Endothelial cell (in vitro differentiated cells): ENCODE results near the gene WIZ. TPM values are rescaled to one million over a fixed set of nuclear protein-coding genes. Genes with fewer than 3 reads are reported as not detected.

ENCODE experiments used
- DNase-seq: peaks from one replicate; pipeline ENCODE4 v3.0.0; 2021; ENCODE audit warnings: low spot score
- H3K27ac Mint-ChIP-seq: one replicate; pipeline ENCODE4 v1.8.0; 2021; ENCODE audit warnings: mixed read lengths, inconsistent platforms; ENCODE audit not compliant: unreplicated experiment
- H3K27me3 Mint-ChIP-seq: one replicate; pipeline ENCODE4 v1.8.0; 2021; ENCODE audit warnings: mild to moderate bottlenecking, moderate library complexity, mixed read lengths, inconsistent platforms; ENCODE audit not compliant: unreplicated experiment
- H3K36me3 Mint-ChIP-seq: one replicate; pipeline ENCODE4 v1.8.0; 2021; ENCODE audit warnings: mild to moderate bottlenecking, low read depth, mixed read lengths, inconsistent platforms; ENCODE audit not compliant: unreplicated experiment
- H3K4me1 Mint-ChIP-seq: one replicate; pipeline ENCODE4 v1.8.0; 2021; ENCODE audit warnings: mild to moderate bottlenecking, mixed read lengths, inconsistent platforms; ENCODE audit not compliant: unreplicated experiment
- H3K4me3 Mint-ChIP-seq: one replicate; pipeline ENCODE4 v1.8.0; 2021; ENCODE audit warnings: mild to moderate bottlenecking, mixed read lengths, inconsistent platforms; ENCODE audit not compliant: unreplicated experiment
- H3K9me3 Mint-ChIP-seq: one replicate; pipeline ENCODE4 v1.8.0; 2021; ENCODE audit warnings: mixed read lengths, inconsistent platforms; ENCODE audit not compliant: unreplicated experiment
- total RNA-seq: library from RNA; stranded (reverse); fragmentation: NEBNext Ultra II Directional; extraction: Animal tissue kit (Norgen Biotek cat#: 25700); gene quantifications from one replicate; pipeline ENCODE4 v1.2.1, GENCODE V29; 2021; ENCODE audit not compliant: unreplicated experiment
- TF ChIP-seq, protein P1 (sequence below): fragments of 200-600 bp; sonication (generic); IDR thresholded peaks from one replicate; pipeline ENCODE4 v1.5.0; 2021; ENCODE audit warnings: antibody characterized with exemption; ENCODE audit not compliant: unreplicated experiment

Gene WIZ
- total RNA-seq, 1 donor from 2014 or later = 79.0 TPM

DNA sequence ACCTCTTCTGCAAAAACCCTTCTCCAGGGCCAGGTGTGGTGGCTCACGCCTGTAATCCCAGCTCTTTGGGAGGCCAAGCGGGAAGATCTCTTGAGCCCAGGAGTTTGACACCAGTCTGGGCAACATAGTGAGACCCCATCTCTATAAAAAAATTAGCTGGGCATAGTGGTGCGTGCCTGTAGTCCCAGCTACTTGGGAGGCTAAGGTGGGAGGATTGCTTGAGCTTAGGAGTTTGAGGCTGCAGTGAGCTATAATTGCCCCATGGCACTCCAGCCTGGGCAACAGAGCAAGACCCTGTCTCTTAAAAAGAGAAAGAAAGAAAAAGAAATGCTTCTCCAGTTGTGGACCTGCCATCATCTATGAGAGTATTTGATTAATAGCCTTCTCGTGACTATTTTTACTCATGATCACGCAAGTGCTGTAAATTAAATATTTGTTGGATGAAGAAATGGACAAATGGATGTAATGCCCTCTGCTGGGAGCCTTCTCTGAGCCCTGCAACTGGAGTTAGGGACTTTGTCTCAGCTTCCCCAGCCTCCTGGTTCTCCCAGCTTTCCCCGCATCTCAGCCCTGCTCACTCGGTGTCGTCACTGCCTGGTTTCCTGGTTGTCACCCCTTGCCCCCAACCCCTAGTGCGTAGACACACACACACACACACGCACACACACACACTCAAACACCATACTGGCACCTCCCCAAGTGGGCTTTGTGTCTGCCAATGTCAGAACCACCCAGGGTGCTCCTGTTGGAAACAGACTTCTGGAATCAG, 12.2 kb downstream of the WIZ start:
- no peak overlapping the region for H3K27ac Mint-ChIP-seq
- H3K27me3 Mint-ChIP-seq = peaks cover 9% of the 10 kb centered on the region
- DNase-seq = no peak
- peak overlapping the region; percentile 25 for H3K4me3 Mint-ChIP-seq
- TF ChIP-seq, protein P1, sequence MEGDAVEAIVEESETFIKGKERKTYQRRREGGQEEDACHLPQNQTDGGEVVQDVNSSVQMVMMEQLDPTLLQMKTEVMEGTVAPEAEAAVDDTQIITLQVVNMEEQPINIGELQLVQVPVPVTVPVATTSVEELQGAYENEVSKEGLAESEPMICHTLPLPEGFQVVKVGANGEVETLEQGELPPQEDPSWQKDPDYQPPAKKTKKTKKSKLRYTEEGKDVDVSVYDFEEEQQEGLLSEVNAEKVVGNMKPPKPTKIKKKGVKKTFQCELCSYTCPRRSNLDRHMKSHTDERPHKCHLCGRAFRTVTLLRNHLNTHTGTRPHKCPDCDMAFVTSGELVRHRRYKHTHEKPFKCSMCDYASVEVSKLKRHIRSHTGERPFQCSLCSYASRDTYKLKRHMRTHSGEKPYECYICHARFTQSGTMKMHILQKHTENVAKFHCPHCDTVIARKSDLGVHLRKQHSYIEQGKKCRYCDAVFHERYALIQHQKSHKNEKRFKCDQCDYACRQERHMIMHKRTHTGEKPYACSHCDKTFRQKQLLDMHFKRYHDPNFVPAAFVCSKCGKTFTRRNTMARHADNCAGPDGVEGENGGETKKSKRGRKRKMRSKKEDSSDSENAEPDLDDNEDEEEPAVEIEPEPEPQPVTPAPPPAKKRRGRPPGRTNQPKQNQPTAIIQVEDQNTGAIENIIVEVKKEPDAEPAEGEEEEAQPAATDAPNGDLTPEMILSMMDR = no peak
- peaks cover 7% of the 10 kb centered on the region for H3K4me1 Mint-ChIP-seq
- no peaks in the 10 kb centered on the region for H3K9me3 Mint-ChIP-seq
- no peaks in the 10 kb centered on the region for H3K36me3 Mint-ChIP-seq

DNA sequence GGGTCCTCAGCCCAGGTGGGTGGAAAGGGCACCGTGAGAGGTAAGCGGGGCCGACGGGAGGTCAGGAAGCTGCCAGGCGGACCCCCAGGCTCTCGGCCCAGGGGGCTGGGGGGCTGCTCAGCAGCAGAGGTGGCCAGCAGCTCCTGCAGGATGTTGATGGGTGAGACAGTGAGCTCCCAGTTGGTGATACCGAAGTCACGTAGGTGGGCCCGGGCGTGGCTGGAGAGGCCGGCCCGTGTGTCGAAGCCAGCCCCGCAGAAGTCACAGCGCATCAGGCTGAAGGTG, 13.0 kb downstream of the WIZ start:
- no peaks in the 10 kb centered on the region for H3K9me3 Mint-ChIP-seq
- H3K4me1 Mint-ChIP-seq = peaks cover 9% of the 10 kb centered on the region
- no peak for DNase-seq
- TF ChIP-seq, protein P1 = no peak
- no peak overlapping the region for H3K27ac Mint-ChIP-seq
- H3K27me3 Mint-ChIP-seq = peaks cover 12% of the 10 kb centered on the region
- peaks cover 2% of the 10 kb centered on the region for H3K36me3 Mint-ChIP-seq
- H3K4me3 Mint-ChIP-seq = no peak overlapping the region

DNA sequence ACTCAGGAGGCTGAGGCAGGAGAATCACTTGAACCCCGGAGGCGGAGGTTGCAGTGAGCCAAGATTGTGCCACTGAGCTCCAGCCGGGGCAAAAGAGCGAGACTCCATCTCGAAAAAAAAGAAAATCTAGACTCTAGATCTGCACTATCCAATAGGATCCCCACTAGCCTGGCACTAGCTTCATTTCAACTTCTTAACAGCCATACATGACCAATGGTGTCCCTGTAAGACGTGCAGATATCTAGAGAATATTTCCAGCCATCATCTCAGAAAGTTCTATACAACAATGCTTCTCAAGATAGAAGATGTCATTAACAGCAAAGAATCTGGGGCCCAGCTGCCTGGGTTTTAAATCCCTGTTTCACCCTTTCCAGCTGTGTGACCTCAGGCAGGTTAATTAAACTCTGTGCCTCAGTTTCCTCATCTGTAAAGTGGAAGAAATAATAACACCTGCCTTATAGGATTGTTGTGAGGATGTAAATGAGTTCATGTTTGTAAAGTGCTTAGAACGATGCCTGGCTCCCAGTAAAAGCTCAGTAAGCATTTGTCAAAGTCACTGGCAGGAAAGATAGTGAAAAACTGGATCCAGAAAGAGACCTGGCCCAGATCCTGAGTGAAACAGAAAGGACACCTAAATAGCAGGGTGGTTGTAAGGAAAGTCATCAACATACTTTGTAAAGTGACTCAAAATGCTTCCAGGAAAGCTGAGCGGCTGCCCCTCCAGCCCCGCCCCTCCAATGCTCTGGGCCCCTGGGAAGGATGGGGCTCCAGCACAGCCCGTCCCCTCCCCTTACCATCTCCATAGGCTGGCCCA, 13.5 kb downstream of the WIZ start:
- no peak for DNase-seq
- Mint-ChIP-seq H3K9me3 (no peaks in the 10 kb centered on the region), H3K4me3 (no peak overlapping the region), H3K27me3 (peaks cover 17% of the 10 kb centered on the region), H3K4me1 (peaks cover 15% of the 10 kb centered on the region), H3K36me3 (peaks cover 8% of the 10 kb centered on the region), H3K27ac (no peak overlapping the region)
- TF ChIP-seq, protein P1 = no peak

DNA sequence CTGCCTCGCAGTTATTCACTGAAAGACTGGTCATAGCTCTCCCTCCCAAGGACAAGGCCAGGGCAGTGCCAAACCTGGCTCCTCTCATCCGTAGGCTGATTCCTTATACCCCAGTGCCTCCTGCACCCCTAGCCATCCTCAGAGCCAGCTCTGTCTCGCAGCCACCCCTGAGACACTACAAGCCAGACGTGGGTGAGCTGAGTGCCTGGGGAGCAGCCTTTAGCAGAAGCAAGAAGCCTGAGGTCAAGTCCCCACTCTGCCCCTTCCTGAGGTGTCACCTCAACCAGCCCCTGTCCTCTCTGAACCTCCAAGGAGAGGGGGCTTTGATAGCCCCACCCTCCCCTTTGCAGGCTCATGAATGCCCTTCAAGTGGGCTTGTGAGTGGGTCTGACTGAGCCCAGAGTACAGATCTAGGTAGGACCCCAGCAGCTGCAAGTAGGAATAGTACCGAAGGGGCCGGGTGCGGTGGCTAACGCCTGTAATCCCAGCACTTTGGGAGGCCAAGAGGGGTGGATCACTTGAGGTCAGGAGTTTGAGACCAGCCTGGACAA, 16.2 kb downstream of the WIZ start:
- Mint-ChIP-seq H3K27ac (peak overlapping the region; percentile 96), H3K9me3 (no peaks in the 10 kb centered on the region), H3K27me3 (peaks cover 25% of the 10 kb centered on the region), H3K4me3 (peak overlapping the region; percentile 99), H3K4me1 (peaks cover 26% of the 10 kb centered on the region), H3K36me3 (peaks cover 21% of the 10 kb centered on the region)
- TF ChIP-seq, protein P1 = no peak
- DNase-seq = no peak
